HG02840 (cell line): ENCODE data around the gene FASN.

Experiments used
- ATAC-seq: cut with Tn5 transposase; IDR thresholded peaks from one replicate; pipeline ENCODE4 v1.9.1; 2021; ENCODE audit warnings: mild to moderate bottlenecking, moderate library complexity, moderate number of reproducible peaks; ENCODE audit not compliant: unreplicated experiment, low FRiP score

FASN gene

DNA sequence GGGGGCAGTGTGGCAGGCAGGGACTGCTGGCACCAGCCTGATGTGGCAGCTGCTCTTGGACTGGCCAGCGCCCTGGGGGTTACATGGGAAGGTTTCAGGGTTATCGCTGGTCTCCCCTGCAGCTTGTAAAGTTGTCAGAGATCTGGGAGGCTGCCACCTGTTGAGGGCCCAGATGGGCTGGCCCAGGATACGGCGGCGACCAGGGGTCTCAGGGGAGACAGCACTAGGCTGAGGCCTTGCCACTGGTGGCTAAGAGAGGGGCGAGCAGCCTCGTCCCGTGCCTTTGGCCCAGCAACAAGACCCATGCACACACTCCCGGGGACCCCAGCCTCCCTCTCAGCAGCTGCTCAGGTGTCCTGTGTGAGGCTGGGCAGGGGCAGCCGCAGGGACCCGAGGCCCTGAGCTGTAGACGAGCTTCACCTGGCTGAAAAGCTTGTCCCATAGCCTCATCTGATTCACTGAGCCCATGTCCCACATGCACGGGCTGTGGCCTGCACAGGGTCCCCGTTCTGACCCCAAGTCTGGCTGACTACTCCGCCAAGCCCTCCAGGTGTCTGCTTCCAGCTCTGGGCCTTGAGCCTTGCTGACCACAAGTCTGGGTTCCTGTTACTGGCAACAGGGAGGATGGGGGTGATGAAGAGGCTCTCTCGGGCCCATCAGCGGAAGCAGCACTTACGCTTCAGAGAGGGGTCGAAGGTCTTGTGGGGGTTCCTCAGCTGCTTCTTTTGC, 38.6 kb downstream of the FASN start:
- no peak for ATAC-seq

DNA sequence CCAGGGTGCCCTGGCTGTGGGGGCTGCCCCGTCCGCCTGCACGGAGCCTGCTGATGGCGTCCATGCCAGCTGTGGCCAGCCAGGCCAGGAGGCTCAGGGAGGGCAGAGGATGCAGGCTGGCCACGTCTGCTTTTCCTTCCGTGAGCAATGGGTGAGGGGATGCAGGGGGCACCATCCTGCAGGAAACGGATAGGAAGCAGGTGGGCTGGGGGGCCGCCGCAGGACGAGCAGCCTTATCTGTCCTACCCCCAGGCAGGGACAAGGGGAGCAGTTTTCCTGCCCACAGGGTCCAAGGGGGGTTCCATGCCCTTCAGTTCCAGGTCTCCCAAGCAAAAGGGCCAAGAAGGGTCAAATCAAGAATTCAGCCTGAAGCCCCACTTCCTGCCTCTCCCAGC, 39.2 kb downstream of the FASN start:
- no peak for ATAC-seq

DNA sequence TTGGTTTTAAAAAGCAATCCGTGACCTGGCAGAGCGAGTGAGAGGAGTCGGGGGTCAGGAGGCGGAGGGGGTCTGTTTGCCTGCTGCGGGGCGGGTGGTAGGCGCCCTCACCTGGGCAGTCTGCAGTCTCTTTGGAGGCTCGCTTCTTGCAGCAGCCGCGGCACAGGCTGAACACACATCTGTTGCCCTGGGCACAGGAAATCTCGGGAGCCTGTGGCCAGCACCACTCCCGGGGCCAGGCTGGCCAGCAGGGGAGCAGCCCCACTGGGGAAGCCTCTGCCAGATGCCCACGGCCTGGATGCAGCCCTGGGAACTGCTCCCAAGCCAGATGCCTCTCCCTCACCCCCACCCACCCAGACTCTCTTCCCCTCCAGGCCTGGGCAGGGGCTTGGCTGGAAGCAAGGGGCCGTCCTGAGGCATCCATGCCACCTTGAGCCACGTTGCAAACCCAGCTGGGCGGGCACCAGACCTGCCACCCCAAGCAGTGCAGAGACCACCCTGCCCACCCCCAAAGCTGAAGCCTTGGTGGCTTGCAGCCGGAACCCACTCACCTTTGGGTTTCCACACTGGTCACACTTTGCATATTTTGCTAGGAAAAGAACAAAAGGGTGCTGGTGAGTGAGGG, 39.7 kb downstream of the FASN start:
- ATAC-seq, result no peak

DNA sequence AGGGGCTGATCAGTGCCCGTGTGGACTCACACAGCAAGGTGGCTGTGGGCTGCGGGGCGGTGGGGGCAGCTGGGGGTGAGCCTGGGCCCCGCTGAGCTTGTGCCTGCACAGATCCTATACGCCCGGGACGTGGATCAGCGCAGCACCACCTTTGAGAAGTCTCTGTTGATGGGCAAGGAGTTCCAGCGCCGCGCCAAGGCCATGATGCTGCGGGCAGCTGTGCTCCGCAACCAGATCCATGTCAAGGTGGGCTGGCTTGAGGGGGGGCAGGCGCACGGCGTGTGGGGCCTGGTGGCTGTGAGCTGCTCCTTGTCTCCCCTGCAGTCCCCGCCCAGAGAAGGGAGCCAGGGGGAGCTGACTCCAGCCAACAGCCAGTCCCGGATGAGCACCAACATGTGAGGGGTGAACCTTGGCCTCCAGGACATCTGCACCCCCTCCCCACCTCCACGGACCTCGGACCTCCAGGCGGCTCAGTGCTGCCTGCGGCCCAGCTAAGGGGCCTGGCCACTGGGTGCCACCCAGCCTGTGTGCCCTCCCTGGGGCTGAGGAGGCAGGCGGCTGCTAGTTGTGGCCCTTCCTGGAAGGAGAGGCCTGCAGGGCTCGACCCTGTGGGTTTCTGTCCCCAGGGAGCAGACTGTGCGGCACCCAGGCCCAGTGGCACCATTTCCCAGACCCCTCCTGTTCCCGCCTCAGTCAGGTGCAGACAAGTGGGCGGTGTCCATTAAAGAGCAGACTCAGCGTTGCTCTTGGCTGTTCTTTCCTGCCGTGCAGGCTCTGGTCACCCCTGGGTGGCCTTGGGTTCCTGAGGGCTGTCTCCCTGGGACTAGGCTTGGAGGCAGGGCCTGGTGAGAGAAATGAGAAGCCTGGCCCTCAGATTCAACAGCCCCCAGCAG, 41.1 kb downstream of the FASN start:
- ATAC-seq, result no peak

DNA sequence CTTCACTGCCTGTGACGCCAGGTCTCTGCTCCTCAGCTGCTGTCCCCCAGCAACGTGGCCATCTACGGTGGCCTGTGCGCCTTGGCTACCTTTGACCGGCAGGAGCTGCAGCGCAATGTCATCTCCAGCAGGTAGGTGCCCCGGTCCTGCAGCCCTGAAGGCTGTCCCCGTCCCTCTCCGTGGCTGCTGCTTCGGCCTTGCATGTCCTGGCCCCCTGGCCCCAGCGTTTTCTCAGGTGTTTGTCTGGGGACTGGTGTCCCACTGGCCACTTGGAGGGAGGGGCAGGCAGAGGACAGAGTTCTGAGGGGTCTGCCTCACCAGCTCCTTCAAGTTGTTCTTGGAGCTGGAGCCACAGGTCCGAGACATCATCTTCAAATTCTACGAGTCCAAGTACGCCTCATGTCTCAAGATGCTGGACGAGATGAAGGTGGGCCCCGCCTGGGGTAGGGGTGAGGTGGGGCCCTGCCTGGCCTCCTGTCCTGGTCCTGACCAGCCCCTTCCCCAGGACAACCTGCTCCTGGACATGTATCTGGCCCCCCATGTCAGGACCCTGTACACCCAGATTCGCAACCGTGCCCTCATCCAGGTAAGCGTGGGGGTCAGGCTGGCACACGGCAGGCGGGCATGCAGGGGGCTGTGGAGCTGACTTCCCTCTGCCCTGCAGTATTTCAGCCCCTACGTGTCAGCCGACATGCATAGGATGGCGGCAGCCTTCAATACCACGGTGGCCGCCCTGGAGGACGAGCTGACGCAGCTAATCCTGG, 41.9 kb downstream of the FASN start:
- ATAC-seq, result no peak

DNA sequence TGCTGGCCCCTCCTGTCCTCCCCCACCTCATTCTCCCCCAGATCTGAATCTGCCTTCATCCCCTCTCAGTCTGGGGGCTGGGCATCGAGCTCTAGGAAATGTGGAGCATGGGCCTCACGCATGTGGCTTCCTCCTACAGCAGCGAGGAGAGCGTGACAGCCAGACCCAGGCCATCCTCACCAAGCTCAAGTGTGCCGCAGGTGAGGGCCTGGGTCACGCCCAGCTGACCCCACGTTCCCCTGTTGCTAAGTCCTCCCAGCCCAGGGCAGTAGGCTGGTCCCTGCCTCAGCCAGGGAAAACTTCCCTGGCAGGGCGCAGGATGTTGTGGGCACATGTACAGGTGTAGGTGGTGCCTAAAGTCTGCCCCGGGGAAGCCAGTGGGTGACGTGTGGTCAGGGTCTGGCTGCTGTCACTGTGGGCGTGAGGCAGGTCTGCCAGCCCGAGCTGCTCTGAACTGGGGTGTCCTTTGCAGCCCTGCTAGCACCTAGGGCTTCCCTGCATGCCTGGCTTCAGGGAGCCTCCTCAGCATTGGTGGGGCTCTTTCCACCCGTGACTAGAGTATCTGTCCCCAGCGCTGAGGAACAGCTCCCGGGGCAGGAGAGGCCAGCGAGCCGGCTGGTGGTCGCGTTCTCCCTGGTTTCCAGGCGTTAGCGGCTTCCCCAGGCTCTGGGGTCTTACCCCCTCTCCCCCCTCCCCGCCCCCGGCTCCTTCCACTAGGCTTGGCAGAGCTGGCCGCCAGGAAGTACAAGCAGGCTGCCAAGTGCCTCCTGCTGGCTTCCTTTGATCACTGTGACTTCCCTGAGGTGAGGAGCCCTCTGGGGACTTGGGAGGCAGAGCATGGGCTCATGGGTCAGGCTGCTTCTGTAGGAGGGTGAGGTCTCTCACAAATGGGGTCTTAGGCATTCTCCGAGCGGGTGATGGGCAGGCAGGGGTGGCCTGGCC, 42.7 kb downstream of the FASN start:
- no peak for ATAC-seq

DNA sequence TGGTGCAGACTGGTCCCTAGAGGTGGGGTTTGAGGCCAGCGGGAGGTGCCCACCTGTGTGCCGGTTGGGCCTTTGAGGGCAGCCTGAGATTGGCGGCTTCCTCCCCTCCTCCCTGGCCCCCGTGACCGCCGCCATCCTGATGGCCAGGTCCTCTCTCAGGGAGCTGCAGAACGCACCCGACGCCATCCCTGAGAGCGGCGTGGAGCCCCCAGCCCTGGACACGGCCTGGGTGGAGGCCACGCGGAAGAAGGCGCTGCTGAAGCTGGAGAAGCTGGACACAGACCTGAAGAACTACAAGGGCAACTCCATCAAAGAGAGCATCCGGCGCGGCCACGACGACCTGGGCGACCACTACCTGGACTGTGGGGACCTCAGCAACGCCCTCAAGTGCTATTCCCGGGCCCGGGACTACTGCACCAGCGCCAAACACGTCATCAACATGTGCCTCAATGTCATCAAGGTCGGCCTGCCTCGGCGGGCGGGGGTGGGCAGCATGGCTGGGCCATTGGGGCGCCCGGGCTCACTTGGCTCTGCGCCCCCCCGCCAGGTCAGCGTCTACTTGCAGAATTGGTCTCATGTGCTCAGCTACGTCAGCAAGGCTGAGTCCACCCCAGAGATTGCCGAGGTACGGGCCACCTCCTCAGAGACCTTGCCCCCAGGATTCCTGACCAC, 43.5 kb downstream of the FASN start:
- no peak for ATAC-seq

DNA sequence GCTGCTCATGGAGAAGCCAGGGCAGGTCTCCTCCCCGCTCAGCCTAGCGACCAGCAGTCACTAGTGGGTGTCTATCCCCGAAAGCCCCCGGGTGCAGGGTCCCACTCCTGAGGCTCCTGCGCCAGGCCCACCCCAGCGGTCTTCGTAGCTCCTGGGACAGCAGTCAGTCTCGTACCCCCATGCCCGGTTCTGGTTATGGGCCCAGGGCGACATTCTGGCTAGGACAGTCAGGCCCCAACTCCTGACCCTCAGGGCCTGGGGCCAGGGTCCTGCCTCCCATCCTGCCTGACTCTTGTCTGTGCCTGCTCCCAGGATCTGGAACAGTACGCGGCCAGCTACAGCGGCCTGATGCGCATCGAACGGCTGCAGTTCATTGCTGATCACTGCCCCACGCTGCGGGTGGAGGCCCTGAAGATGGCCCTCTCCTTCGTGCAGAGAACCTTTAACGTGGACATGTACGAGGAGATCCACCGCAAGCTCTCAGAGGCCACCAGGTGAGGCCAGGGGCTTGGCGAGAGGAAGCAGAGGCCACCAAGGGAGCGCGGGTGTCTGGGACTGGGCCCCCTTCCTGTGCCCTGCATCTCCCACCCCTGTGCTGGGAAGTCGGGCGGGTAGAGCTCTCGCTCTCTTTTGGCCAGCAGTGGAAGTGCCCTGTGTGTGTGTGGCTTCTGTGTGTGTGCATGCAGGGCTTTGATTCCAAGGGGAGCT, 44.3 kb downstream of the FASN start:
- no peak for ATAC-seq

DNA sequence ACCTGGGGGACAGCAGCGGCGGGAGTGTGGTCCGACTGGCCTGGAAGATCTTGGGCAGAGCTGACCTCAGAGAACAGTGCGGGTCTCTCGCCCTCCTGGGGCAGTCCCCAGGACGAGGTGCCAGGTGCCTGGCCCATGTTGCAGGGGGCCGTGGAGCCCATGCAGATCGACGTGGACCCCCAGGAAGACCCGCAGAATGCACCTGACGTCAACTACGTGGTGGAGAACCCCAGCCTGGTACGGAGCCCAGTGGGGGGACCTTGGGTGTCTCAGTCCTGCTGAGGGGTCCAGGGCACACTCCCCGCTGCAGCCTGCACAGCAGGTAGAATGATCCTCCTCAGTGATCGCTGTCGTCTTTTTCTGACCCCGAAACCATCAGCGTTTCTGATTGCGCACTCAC, 44.9 kb downstream of the FASN start:
- no peak for ATAC-seq

DNA sequence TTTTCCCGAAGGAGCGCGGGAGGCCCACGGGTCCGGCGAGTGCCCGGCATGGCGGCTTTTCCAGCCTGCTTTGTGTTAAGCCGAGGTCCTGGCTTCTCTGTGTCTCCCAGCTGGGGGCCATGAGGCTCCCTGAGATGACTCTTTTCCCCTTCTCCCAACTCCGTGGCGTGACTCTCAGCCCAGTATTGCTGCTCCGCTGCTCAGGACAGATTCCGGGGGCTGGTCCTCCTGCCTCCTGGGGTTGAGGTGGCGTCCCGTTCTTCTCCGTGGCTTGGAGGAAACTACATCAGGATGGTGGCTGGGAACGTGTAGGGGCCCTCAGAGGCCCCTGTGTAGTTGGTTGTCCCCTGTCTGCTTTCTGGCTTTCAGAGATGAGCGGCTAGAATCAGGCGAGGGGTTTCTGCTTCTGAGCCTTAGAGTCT, 45.4 kb downstream of the FASN start:
- no peak for ATAC-seq

DNA sequence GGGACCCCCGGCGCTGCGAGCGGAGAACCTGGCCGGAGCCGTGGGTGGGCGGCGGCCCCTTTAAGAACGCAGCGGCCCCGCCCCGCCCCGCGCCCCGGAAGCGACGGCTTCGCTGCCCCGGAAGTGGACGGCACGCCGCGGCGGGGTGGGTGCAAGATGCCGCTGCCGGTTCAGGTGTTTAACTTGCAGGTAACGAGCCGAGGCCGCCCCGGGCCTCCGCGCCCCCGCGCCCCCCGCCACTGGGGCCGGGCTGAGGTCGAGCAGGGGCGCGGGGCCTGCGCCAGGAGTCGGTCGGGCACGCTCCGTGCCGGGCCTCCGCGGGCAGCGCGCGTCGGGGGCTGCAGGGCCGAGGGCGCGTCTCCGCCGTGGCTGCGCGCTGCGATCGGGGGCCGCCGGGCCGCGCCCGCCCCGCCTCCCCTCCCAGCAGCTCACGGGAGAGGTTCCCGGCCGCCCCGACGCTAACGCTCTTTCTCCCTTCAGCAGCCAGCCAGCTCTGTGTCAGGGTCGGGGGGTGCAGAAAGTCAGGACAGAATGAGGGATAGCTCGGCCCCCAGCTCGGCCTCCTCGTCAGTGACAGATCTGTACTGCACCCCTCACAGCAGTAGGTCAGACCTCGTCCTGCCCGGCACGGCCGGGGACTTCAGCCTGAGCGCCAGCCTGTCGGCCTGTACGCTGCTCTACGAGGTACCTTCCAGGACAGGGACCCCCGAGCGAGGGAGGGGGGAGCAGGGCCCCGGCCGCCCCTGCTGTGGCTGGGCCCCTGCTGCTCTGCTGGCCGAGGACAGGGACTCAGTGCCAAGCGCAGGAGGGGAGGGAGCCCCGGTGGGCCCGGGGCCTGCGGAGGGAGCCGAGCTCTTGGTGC, 46.0 kb downstream of the FASN start, which contains the start of the genes GPS1 and RFNG:
Gene GPS1, plus strand, starts transcription at position 123 of the 862 bp plus-strand sequence. Its CDS starts 34 bp downstream, at position 157.
Gene RFNG, minus strand, starts transcription at position 36 of the 862 bp plus-strand sequence. CDS start 45 bp downstream, outside the sequence.
- no peak for ATAC-seq

DNA sequence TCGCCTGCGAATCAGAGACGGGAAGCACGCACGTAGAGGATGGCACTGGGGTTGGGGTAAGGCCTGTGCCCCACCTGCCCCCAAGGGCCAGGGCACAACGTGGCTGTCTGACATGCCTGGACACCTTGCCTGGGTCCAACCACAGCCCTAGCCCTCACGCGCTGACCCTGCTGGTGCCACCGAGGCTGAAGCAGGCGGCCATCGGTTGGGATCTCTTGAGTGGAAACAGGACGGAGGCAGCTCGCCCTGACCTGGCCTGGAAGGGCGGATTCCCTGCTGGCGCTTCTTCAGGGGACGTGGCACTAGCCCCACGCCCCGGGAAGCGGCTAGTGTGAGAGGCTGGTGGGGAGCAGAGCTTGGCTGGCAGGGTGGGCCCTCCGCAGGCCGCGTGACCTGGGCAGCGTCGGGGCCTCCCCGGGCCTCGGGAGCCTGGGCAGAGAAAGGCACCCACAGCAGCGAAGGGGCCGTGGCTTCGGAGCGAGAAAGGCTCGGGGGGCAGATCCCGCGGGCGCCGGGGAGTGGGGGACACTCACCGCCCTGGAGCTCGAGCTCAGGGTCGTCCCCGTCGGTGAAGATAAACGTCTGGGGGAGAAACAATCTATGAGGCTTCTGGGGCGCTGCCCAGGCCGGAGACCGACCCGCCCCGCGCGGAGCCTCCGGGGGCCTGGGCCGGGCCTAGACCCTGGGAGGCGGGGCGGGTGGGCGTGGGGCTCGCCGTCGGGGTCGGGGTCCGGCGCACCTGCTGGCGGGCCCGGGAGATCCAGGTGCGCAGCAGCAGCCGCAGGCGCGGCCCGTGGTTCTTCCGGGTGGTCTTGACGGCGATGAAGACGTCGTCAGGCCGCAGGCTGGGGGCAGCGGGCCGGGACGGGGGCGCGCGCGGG, 47.0 kb downstream of the FASN start:
- no peak for ATAC-seq

DNA sequence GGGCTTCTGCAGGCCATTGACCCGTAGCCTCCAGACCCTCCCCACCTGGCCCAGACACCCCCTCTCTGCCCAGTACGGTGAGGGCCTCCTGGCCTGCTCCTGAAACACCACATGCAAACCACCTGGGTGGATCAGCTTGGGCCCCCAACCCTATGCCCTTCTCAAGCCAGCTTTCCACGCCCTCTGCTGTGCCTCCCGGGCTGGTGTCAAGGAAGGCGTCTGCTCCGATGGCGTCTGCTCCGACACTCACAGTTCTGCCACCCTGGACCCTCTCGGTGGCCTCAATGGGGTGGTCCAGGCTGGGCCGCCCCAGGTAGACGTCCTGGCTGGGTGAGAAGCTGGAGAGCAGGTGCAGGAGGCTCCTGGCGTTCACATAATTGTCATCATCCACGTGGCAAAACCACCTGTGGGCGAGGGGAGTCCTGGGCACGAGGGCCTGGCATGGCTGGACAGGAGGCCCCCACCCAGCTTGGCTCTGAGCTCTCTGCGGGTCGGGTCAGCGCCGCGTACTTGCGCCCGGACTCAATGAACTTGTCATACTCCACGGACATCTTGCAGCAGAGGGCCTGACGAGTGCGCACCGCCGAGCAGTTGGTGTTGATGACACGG, 47.8 kb downstream of the FASN start:
- ATAC-seq, result no peak

DNA sequence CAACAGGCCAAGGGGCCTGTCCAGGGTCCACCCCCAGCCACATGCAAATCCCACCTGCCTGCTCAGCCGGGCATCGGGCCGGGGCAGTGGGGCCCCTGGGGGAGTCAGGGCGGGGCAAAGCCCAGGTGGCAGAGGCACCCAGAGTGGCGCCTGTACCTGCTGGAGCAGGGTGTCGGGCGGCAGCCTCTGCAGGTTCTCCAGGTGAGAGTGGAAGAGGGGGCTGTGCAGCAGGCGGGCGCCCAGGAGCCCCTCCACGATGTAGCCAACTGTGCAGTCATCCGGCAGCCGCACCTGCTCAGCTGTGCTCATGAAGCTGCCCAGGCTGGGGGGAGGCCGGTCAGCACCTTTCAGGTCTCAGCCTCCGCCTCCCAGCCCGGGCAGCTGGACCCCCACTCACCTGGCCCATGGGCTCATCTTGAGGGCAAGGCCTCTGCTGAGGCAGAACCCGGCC, 48.5 kb downstream of the FASN start:
- no peak for ATAC-seq

DNA sequence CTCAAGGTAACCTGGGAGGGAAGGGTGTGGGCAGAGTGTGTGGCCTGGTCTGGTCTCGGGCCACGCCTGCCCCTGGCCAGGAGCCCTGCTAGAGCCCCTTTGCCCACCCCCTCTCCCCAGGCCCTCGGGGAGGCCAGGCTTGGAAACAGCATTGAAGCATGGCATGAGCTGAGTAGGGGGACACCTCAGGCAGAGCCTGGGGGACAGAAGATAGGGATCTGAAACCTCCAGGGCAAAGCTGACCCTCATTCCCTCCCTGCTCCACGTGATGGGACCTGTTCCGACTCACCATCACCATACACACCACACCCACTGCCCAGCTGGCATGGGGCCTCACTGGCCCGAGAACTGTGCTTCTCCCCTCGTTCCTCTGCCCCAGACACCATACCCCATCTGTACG, 48.9 kb downstream of the FASN start:
- no peak for ATAC-seq

DNA sequence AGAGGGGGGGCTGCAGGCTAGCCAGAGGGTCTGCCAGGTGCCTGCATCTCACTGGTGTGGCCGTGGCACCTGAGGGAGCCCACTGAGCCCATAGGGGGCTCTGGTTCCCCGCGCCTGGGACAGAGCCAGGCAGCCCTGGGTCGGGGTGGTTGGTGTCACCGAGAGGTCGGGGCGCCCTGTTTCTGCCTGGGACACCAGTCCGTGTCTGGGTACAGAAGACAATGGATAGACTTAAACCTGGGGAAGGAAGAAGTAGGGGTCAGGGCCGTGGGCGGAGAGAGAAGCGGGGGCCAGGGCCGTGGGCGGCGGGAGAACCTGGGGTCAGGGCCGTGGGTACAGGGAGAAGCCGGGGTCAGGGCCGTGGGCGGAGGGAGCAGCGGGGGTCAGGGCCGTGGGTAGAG, 49.5 kb downstream of the FASN start:
- ATAC-seq, result no peak
